Activated CD4-positive, alpha-beta T cell treated with anti-CD3 and anti-CD28 coated beads, Interleukin-2, Interleukin-4, amounts not matched to agents 100 ng/mL and 50 ng/mL, durations not matched to agents 16 hours and 8 hours (primary cell): ENCODE data around the gene SLC35D2.
"Not testable (repeated sequence)": the region's sequence is repeated elsewhere in the genome, so short reads cannot be mapped to it uniquely, and the experiment has no call there.

Experiments used
- DNase-seq: peaks from one replicate; pipeline ENCODE4 v3.0.0-alpha.2; 2020; ENCODE audit warnings: low spot score

The SLC35D2 gene

DNA sequence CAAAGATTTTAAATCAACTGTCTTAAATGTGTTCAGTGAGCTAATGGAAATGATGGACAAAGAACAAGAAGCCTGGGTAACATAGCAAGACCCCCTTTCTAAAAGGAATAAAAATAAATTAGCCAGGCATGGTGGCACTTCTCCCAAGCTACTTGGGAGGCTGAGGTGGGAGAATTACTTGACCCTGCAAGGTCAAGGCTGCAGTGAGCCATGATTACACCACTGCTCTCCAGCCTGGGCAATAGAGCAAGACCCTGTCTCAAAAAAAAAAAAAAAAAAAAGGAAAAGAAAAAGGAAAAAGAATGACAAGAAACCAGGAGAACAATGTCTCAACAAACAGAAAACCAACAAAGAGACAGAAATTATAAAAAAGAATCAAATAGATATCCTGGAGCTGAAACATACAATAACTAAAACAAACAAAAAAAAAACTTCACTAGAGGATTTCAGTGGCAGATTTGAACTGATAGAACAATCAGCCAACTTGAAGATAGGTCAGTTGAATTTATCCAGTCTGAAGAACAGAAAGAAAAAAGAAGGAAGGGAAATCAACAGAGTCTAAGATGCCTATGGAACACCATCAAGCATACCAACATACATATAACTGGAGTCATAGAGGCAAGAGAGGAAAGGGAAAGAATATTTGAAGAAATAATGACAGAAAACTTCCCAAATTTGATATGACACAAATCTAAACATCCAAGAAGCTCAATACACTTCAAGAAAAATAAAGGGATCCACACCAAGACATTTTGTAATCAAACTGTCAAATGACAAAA lies 16.8 kb upstream of the SLC35D2 start:
- DNase-seq, result no peak

DNA sequence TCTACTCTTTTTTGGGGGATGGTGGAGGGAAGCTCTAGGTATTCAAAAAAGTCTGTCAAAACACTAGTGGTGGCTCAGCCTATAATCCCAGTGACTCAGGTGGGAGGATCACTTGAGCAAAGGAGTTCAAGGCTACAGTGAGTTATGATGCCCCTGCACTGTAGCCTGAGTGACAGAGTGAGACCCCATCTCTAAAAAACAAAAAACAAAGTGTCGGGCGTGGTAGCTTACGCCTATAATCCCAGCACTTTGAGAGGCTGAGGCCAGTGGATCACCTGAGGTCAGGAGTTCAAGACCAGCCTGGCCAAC lies 15.8 kb upstream of the SLC35D2 start:
- DNase-seq, result no peak

DNA sequence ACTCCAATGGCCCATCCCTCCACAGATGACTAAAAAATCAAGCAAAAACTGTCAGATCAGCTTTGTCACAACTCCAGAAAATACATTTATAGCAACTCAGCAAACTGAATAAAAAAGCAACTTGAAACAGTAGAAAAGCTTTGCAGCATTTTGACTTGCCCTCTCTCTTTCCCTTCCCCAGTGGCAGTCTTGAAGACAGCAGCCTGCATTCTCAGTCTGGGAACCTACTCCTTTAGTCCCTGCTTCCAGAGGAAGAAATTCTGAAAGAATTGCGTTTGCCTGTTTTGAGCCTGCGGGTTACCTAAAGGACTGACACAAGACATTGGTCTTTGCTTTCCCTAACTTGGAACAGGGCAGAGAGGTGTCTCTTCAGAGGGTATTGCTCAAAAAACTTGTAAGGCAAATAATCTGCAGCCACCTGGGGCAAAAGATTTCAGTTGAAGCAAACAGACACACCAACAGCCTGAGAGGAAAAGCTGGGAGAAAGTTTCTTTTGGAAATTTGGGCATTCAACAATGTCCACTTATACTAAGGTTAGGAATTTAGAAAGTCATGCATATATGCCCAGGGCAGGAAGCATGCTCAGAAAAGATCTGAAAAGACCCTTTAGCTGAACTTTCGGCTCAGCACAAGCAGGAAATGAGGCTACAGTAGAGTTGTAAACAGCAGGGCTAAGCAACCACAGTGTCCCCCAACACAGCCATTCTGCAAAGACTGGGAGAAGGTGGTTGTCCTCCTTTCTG lies 15.2 kb upstream of the SLC35D2 start:
- DNase-seq, result no peak

DNA sequence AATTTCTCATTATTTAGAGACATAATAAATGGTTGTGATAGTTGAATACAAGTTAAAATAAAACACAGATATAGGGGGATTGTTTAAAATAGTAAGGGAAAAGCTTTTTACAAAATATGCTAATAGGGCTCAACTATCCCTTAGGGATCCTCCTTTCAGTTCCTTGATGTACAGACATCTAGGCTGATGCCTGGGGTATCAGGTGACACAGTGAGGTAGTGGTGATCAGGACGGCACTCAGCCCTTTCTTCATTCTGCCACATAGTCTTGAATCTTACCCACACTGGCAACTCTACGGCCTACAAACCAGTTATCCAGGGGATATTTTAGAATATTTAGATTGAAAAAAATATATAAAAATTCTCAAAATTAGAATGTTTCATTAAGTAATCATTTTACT lies 12.5 kb upstream of the SLC35D2 start:
- DNase-seq, result no peak

DNA sequence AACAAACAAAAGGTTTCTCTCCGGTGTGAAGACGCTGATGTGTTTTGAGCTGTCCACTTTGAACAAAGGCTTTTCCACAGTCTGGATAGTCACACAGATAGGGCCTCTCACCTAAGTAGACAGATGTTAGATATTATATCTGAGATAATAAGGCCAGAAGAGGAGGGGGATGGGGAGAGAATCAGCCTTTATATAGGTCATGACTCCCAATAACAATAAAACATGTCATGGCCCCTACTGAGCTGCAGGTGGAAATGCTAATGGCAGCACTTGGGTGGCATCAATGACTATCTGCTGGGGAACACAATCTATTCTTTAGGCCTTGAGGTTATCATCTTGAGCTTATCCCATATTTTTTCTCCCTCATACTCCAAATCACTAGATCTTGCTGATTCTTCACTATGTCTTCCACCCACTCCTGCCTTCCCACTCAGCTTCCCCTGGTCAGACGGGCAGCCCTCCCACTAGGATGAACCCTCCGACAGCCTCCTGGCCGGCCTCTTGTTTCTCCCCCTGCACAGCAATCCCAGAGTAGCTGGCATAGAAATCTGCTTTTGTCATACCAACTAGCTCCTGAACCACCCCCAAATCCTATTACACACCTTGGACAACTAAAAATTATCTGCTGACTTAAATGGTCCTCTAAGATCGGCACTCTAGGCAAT lies 11.5 kb upstream of the SLC35D2 start:
- DNase-seq, result no peak

DNA sequence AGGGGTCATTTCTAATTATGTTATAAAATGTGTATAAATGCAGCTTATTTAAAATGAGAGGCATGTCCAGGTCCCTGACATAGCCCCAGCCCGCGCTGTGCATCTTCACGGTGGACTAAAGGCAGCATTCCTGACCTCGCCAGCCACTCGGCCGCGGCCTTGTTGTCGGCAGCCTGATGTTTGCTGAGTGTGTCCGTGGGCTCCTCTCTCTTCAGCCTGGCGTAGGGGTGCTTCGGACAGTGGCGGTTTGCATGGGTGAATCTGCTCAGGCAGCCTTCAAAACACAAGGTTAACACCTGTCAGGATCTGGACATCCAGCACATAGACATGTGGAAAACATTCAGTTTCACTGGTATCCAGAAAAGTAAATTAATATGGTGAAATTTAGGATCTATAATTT lies 8.8 kb upstream of the SLC35D2 start:
- DNase-seq, result no peak

DNA sequence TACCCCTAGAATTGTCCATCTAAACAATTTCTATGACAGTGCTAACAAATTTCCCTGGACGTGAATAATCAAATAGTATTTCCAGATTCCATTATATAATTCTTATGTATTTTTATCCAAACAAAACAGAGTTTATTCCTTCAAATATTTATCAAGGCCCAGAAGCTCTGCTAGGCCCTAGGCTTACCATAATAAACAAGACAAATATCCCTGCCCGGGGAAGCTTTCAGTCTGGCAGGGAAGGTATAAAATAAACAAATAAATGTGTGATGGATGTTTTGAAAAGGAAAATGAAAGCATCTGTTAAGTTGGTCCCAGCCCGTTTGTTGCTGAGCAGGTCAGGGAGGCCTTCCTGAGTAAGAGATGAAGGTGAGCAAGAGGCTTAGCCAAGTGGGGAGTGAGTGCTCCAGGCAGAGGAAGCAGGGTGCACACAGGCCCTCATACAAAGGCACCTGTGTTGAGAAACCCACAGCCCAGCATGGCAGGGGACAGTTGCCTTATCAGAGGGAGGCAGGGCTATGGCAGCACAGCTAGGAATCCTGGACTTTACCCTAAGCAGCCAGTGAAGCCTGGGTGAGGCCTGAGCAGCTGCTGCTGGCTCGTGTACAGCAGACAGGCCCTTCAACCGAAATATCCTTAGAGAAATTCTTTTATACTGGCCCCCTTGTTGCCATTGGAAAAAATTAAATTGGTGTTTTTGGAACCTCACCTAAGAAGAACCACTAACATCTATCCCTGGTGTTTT lies 7.7 kb upstream of the SLC35D2 start:
- DNase-seq, result no peak

DNA sequence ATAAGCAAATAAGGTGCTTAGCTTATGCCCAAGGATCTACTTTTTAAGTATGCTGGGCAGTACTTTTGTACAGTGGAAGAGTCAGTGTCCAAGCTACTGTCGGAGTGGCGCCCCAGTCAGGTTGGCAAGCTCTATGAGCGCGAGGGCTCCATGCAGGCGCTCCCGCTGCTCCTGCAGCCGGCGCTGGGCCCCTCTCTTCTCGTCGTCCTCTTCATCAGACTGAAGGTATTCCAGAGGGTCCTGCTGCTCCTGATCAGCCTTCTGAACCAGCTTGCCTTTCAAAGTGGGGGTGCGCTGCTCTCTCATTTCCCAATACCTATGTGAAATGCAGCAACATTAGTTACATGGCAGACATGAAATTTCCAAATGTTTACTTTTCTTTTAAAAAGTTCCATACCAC lies 4.6 kb upstream of the SLC35D2 start:
- DNase-seq, result no peak

DNA sequence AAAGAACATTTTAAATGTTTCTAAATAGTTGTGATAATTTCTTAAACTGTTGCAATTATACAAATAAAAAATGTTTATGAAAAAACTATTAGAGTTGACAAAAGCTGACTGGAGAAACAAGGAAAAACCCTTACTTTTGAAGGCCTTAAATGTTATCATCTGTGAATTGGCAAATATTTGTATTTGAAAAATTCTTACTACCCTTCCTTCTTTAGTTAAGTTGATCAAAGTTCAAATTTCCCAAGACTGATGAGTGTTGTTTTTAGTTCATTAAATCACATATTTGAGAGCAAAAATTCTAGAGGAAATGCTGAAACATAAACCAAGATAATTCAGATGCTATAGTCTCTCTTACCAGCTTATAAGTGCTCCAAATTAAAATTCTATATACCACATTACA lies 2.6 kb upstream of the SLC35D2 start:
- DNase-seq, result no peak

DNA sequence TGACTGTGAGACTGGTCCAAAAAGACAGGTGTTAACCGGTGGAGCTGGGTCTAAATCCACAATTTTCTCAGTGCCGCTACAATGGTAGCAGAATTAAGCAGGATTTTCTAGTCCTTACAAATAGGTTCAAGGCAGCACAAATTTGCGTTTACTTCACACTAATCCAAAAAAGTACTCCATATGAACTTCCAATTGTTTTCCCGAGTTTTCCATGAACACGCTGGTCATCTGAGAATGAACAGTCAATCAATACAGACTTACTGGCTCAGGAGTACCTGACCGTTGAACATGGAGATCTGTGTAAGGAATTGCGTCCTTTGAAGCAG lies 709 bp downstream of the SLC35D2 start:
- DNase-seq, result no peak

DNA sequence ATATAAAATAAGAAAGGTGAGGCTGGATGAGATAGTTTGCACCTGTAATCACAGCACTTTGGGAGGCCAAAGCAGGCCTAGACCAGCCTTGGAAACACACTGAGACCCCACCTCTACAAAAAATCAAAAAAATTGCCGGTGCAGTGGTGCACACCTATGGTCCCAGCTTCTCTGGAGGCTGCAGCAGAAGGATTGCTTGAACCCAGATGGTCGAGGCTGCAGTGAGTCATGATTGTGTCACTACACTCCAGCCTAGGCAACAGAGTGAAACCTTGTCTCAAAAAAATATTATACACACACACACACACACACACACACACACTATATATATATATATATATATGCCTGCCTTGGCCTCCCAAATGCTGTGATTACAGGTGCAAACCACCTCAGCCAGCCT lies 1.3 kb downstream of the SLC35D2 start:
- no peak for DNase-seq

DNA sequence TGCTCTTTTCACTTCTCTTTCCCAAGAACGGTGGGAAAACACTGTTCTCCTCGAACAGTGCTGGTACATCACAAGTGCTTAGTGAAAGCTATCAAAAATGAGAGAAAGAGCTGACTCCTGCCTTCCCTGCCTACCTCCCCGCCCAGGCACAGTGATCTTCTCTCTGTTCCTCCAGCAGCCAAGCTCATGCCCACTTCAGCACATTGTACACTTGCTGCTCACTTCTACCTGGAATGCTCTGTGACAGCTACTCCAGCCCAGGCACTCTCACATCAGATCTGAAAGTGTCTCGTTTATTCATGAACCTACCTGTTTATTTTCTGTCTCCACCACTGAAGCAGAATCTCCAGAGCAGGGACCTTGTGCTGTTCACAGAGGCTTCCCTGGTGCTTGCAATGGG lies 1.8 kb downstream of the SLC35D2 start:
- DNase-seq, result no peak

DNA sequence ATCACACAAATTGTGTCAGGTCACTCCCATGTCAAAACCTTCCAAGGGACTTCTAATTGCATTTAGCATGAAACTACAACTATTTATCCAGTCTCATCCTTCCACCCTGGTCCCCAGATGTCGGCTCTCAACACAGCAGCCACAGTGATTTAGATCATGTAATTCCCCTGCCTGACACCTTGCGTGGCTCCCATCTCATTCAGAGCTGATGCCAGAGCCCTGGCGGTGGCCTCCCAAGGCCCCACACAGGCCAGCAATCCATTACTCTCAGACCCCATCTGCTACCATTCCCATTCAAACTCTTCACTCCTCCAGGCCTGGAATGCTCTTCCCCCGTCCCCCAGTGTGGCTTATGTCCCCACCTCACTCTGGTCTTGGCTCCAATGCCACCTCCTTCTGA lies 2.4 kb downstream of the SLC35D2 start:
- DNase-seq, result no peak

DNA sequence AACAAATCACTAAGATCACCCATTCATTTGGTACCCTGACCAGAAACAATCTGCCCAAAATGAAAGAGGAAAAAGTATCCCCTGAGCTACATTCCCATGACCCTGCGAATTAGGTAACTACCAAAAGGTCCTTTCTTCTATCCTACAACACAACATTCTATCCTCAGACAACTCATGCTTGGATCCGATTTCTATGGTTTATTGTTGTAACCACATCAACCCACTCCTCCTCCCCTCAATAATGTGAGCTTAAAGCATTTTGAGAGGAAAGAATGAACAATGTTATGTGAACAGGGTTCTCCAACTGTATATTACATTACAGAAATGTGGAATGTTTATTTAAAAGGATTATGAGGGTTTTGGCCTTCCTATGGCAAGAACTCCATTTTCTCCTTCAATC lies 4.0 kb downstream of the SLC35D2 start:
- no peak for DNase-seq

DNA sequence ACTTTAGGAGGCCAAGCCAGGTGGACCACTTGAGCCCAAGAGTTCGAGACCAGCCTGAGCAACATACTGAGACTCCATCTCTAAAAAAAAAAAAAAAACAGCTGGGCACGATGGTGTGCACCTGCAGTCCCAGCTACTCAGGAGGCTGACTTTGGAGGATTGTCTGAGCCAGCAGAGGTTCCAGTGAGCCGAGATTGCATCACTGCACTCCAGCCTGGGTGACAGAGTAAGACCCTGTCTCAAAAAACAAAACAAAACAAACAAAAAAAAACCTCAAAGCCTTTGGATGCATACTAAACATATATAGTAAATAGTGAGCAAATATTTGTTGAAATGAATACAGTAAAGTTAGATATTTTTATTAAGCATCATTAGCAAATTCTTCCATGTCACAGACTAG lies 5.3 kb downstream of the SLC35D2 start:
- no peak for DNase-seq

DNA sequence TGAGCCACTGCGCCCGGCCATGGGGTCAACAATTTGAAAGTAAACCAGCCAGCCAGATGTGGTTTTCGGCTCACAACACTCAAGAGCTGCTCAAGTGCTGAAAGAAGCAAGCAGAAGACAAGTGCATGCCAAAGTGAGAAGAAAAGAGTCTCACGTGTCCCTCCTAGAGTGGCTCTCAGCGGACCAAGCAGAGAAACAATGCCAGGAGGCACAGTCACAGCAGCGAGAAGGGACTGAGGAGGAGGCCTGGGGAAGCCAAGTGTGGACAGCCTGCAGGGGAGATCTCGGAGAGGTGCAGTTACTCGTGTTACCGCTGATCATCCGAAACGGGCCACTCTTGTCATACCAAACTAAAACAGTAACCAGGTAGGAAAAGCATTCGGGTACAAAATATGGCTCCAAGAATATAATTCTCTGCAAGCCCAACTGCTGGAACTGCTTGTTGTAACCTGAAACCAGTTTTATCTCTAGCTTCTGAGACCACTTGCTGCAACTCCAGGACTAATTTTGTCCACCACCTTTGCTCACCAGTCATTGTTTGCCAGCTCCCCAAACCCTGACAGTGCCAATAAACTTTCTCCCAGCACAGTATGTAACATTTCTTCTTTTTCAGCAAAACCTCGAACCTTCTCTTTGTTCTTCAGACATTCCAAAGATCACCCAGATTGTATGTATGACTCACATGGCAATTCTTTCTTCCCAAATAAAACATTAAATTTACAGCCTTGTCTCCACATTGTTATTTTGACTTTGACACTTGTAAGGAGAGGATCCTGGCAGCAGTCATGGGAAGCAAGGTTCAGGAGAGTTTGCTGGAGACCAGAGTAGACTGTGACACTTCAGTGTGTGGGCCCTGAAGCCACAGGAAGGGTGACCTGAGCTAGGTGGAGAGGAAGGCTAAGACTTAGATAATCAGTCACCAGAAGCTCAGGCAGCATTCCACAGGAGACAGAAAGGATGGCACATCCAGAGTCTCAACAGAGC lies 6.3 kb downstream of the SLC35D2 start:
- DNase-seq, result no peak

DNA sequence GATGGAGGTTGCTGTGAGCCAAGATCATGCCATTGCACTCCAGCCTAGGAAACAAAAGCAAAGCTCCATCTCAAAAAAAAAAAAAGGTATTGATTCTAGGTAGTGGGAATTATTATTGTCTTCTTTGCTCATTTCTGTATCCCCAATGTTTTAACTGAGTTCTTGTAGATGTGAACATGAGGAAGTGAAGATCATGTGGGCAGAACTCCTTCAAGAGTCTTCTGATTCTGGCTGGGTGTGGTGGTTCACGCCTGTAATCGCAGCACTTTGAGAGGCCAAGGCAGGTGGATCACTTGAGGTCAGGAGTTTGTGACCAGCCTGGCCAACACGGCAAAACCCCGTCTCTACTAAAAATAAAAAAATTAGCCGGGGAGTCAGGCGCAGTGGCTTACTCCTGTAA lies 8.0 kb downstream of the SLC35D2 start:
- not testable (repeated sequence) for DNase-seq

DNA sequence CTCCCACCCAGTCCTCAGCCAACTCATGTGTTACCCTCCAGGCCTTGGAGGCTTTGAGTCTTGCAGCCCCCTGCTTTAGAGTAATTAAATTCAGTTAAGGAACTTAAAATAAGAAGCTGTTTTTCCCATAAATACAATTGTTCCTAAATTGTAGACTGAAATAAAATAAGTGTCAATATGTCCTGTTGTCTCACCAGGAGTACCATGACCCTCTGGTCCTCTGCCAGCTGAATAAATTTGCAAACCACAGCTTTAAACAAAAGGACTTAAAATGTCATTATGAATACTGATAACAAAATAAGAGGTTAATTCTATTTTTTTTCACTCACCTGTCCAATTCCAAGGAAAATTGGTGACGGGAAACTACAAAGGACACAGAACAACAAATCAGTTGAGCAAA lies 15.6 kb downstream of the SLC35D2 start:
- DNase-seq, result no peak

DNA sequence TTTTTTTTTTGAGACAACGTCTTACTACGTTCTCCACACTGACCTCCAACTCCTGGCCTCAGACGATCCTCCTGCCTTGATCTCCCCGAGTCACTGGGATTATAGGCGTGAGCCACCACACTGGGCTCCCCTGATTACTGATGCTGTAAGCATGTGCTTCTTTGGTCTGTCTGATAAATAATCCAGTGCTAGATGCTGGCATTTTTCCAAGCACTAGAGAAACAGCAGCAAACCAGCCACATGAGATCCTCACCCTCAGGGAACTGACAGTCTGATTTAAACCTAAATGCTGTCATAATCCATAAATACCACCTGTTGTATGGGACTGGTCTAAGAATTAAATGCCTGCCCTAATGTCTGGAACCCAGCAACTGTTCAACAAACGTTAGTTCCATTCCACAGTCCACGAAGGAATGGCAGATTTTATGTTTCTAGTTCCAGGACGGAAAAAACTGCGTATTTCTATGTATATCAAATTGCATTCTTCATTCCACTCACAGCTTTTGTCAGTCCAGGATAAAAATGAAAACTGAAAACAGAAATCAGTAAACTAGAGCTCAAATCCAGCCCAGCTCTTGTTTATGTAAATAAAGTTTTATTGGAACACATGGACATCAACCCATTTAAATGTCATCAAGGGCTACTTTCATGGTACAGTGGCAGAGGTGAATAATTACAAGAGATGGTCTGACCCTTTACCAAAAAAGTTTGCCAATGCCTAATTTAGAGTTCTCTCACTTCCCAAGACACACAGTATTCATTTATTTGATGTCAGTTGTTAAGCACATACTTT lies 20.1 kb downstream of the SLC35D2 start:
- no peak for DNase-seq

DNA sequence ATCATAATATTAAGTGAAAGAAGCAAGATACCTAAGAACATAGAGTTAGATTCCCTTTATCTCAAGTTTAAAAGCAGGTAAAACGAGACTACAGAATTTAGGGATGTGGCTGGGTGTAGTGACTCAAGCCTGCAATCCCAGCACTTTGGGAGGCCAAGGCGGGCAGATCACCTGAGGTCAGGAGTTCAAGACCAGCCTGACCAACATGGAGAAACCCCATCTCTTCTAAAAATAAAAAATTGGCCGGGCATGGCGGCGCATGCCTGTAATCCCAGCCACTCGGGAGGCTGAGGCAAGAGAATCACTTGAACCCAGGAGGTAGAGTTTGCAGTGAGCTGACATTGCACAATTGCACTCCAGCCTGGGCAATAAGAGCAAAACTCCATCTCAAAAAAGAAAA lies 21.4 kb downstream of the SLC35D2 start:
- DNase-seq, result not testable (repeated sequence)

DNA sequence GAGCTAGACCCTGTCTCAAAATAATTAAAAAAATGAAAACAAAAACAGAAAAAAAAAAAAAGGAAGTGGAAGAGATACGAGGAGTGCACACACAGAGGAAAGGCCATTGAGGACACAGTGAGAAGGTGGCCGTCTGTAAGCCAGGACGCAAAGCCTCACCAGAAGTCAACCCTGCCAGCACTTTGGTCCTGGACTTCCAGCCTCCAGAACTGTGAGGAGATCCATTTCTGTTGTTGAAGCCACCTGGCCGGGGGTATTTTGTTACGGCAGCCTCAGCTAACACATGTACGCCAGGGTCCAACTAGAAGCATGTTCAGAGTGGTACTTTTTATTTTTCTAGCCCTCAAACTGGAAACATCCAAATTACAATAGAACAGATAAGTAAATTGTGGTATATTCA lies 21.8 kb downstream of the SLC35D2 start:
- no peak for DNase-seq
